ENCODE measurements around the gene CD47.
A peak's percentile ranks its signal among the peaks of the same experiment; 100 is the strongest.

CD47 gene

DNA sequence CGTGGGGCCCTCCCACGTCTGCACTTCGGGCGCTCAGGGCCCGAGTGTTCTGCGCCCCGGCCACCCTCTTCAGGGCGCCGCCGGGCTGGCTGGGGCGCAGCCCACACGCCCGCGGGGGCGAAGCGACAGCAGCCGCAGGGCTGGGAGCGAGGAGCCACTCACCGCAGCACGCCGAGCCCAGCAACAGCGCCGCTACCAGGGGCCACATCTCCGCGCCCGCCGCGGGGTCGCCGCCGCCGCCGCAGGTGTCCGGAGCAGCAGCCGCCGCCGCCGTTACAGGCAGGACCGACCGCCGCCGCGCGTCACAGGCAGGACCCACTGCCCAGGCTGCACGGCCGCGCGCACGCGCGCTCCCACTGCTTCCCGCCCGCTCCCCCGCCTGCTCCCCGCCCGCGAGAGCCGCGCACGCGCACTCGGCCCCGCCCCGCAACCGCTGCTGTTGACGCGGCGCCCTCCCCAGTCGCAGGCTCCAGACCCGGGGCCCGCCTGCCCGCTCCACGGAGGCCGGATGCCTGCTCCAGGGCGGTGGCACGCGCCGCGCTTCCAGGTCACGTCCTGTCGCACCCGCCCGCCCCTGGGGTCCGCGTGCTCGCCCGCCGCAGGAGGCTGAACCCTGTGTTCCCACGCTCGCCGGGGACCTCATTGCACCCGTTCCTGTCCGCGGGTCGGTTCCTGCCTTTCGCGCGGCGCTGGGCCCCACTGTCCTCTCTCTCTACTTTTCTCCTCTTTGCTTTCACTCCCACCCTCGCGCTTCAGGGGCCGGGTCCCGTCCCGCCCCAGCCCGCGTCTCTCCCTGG is at the start of gene CD47:
Gene CD47, minus strand, starts transcription at position 331 of the 797 bp plus-strand sequence. Its CDS starts 123 bp downstream, at position 208.
- peak; percentile 51 to 92 for DNase-seq

GRCh38 chr3:108137460-108137814 is 46.6 kb upstream of the CD47 start:
- DNase-seq = no peak

GRCh38 chr3:108136561-108137459 is 46.0 kb upstream of the CD47 start:
- DNase-seq = no peak

DNA sequence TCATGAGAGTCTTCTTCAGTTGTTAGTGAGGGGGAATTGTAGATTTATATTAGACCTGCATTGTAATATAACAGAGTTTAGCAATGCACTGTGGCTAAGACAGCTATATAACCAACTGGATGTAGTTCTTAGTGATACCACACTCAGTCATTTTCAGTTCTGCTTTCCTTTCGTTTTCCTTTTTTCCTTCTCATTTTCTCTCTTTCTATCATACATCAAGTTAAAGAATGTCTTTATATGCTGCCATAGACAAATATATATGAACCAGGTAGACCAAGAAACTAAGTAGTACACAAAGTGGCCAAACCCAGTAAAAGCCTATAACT is 43.7 kb upstream of the CD47 start:
- DNase-seq = no peak

- DNase-seq = no peak
Observed at GRCh38 chr3:108133858-108134554, 43.2 kb upstream of the CD47 start.

GRCh38 chr3:108133048-108133369 is 42.2 kb upstream of the CD47 start:
- DNase-seq = no peak

- no peak for DNase-seq
Observed at GRCh38 chr3:108131475-108132134, 40.8 kb upstream of the CD47 start.

GRCh38 chr3:108130701-108131474 is 40.1 kb upstream of the CD47 start:
- DNase-seq = no peak

- no peak for DNase-seq
Observed at GRCh38 chr3:108130236-108130635, 39.4 kb upstream of the CD47 start.

- DNase-seq = no peak
Observed at GRCh38 chr3:108127301-108127988, 36.6 kb upstream of the CD47 start.

DNA sequence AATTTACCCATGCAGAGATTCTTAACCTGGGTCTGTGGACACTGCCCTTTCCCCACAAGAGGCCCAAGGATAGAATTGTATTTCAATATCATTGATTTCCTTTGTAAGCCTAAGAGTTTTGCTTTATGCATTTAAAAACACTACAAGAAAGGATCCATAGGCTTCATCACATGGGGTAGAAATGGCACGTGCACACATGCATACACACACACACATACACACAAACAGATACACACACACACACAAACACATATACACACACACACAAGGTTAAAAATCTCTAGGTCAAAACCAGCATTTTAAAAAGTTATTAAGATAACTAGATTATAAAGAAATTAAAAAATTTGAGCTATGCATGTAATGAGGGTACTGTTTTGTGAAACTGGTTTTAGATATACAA is 35.5 kb upstream of the CD47 start:
- no peak for DNase-seq

- peak; percentile 29 to 57 for DNase-seq
Observed at GRCh38 chr3:108125550-108126071, 34.8 kb upstream of the CD47 start.

DNA sequence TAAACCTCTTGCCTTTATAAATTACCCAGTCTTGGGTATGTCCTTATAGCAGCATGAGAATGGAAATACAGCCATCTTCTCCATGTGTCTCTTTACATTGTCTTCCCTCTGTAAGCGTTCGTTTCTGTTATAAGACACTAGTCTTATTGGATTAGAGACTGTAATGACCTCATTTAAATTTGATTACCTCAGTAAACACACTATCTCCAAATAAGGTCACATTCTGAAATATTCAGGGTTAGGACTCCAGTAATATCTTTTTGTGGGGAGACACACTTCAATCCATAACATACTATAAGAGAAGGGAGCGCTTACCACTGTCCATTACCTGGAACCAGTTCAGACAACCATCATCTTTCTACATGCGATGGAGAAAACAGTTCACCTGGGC is 34.3 kb upstream of the CD47 start:
- DNase-seq = no peak

GRCh38 chr3:108124337-108125152 is 33.7 kb upstream of the CD47 start:
- peak; percentile 71 to 82 for DNase-seq

- DNase-seq = no peak
Observed at GRCh38 chr3:108123326-108123725, 32.5 kb upstream of the CD47 start.

DNA sequence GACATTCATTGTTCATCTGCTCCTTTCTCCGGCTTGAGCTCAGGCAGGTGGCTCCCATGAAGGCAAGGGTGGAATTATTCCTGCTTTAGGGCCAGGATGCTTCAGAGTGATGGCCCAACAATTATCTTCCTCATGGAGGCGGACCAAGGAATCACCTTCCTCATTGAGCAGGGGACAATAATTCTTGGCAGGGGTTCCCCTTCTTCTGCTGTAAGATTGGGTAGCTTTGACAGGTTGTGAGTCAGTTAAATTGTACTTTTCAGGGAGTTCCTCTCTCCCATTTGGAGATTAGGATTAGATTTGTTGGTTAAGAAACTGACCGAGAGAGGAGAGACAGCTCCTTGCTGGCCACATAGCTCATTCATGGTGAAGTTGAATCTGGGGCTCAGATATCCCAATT is 31.4 kb upstream of the CD47 start:
- DNase-seq = no peak

DNA sequence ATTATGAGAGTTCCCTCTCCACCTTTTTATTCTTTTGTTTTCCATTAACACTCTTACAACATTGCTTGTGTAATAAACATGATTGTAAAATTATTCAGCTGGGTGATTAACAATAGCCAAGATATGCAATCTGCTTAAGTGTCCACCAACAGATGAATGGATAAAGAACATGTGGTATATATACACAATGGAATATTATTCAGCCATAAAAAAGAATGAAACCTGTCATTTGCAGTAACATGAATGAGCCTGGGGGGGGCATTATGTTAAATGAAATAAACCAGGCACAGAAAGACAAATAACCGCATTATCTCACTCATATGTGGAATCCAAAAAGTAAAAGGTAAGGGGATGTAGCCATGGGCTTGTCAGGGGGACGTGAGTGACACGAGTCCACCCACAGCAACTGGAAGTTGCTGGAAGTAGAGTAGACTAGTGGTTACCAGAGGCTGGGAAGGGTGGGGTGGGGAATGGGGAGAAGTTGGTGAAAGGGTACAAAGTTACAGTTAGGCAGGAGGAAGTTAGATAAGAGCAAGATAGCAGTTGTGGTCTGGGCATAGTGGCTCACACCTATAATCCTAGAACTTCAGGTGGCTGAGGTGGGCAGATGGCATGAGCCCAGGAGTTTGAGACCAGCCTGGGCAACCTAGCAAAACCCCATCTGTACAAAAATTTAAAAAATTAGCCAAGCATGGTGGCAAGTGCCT is 28.7 kb upstream of the CD47 start:
- no peak for DNase-seq

- DNase-seq = peak; percentile 40 to 41
Observed at GRCh38 chr3:108118038-108118768, 27.4 kb upstream of the CD47 start.

DNA sequence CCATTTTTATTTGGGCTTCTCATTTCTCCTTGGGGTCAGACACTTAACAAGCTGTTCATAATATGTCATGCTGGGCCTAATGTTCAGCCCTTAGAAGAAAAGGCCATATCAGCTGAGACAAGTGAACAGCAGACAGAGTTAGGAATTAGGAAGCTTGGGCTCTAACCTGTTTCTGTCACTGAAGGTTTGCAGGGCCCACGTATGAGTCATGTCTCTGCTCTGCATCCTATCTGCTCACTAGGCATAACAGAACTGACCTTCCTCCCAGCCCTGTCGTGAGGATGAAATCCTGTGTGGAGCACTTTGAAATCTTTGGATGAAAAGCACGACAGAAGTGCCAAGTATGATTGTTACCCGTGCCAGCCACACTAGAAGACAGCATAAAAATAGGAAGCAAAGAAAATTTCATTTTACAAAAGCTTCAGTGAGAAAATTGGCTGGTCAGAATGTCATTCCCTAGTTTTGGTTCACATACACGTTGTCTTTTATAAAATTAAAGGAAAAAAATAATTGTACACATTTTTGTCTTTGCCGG is 26.5 kb upstream of the CD47 start:
- DNase-seq = no peak

Measured in NCI-H526 (cell line).